Measurements from ENCODE around the gene MILR1. TPM values are rescaled to one million over a fixed set of nuclear protein-coding genes. Genes with fewer than 3 reads are reported as not detected.
"Not testable (repeated sequence)": the region's sequence is repeated elsewhere in the genome, so short reads cannot be mapped to it uniquely, and the experiment has no call there.

Gene MILR1
- total RNA-seq, 1 donor from 2014 or later, result 11.0 TPM

- no peak for DNase-seq (ENCODE audit: low spot score)
Observed at GRCh38 chr17:64426596-64426995, 22.3 kb upstream of the MILR1 start.

GRCh38 chr17:64428406-64428805 is 20.5 kb upstream of the MILR1 start:
- no peak for DNase-seq (ENCODE audit: low spot score)

- DNase-seq (ENCODE audit: low spot score), result not testable (repeated sequence)
Observed at GRCh38 chr17:64430036-64430435, 18.9 kb upstream of the MILR1 start.

- DNase-seq (ENCODE audit: low spot score), result no peak
Observed at GRCh38 chr17:64431534-64431933, 17.4 kb upstream of the MILR1 start.

GRCh38 chr17:64437944-64438525 is 10.9 kb upstream of the MILR1 start:
- DNase-seq (ENCODE audit: low spot score), result no peak

GRCh38 chr17:64439521-64439920 is 9.4 kb upstream of the MILR1 start:
- not testable (repeated sequence) for DNase-seq (ENCODE audit: low spot score)

GRCh38 chr17:64439956-64440355 is 9.0 kb upstream of the MILR1 start:
- no peak for DNase-seq (ENCODE audit: low spot score)

- peak; percentile 49 for DNase-seq (ENCODE audit: low spot score)
Observed at GRCh38 chr17:64441772-64442540, 7.0 kb upstream of the MILR1 start.

- no peak for DNase-seq (ENCODE audit: low spot score)
Observed at GRCh38 chr17:64442541-64442971, 6.4 kb upstream of the MILR1 start.

GRCh38 chr17:64443086-64443760 is 5.7 kb upstream of the MILR1 start:
- no peak for DNase-seq (ENCODE audit: low spot score)

GRCh38 chr17:64447526-64447925 is 1.4 kb upstream of the MILR1 start:
- no peak for DNase-seq (ENCODE audit: low spot score)

- no peak for DNase-seq (ENCODE audit: low spot score)
Observed at GRCh38 chr17:64449545-64449944, 630 bp downstream of the MILR1 start.

- no peak for DNase-seq (ENCODE audit: low spot score)
Observed at GRCh38 chr17:64455993-64456885, 7.3 kb downstream of the MILR1 start.

- no peak for DNase-seq (ENCODE audit: low spot score)
Observed at GRCh38 chr17:64457156-64457555, 8.2 kb downstream of the MILR1 start.

GRCh38 chr17:64458756-64459155 is 9.8 kb downstream of the MILR1 start:
- DNase-seq (ENCODE audit: low spot score), result no peak

GRCh38 chr17:64459284-64459747 is 10.4 kb downstream of the MILR1 start:
- DNase-seq (ENCODE audit: low spot score), result no peak

GRCh38 chr17:64459818-64460217 is 10.9 kb downstream of the MILR1 start:
- DNase-seq (ENCODE audit: low spot score), result not testable (repeated sequence)

GRCh38 chr17:64460955-64461354 is 12.0 kb downstream of the MILR1 start:
- no peak for DNase-seq (ENCODE audit: low spot score)

- no peak for DNase-seq (ENCODE audit: low spot score)
Observed at GRCh38 chr17:64461788-64462187, 12.9 kb downstream of the MILR1 start.

GRCh38 chr17:64466019-64466735 is 17.3 kb downstream of the MILR1 start:
- DNase-seq (ENCODE audit: low spot score), result no peak

- not testable (repeated sequence) for DNase-seq (ENCODE audit: low spot score)
Observed at GRCh38 chr17:64466834-64467233, 17.9 kb downstream of the MILR1 start.
